ACC112 (cell line): ENCODE data around the gene TMED8.

Experiments
- H2AFZ ChIP-seq: fragments of 200-600 bp; sonication (generic); one replicate; pipeline ENCODE4 v1.6.0; 2017; ENCODE audit warnings: antibody characterized with exemption, low read length; ENCODE audit not compliant: unreplicated experiment
- H3K27ac ChIP-seq: fragments of 200-600 bp; sonication (generic); 2 replicates; pipeline ENCODE4 v1.5.1; 2014; ENCODE audit warnings: low read depth, mild to moderate bottlenecking, antibody characterized with exemption, low read length, moderate library complexity
- H3K27me3 ChIP-seq: fragments of 200-600 bp; sonication (generic); 2 replicates; pipeline ENCODE4 v1.6.1; 2014; ENCODE audit warnings: mild to moderate bottlenecking, antibody characterized with exemption, low read length, moderate library complexity, mixed read lengths; ENCODE audit not compliant: insufficient read depth
- H3K36me3 ChIP-seq: fragments of 200-600 bp; sonication (generic); 2 replicates; pipeline ENCODE4 v1.6.1; 2016; ENCODE audit warnings: mild to moderate bottlenecking, antibody characterized with exemption, low read length, moderate library complexity, mixed read lengths; ENCODE audit not compliant: insufficient read depth
- H3K4me1 ChIP-seq: fragments of 200-600 bp; sonication (generic); one replicate; pipeline ENCODE4 v1.6.1; 2016; ENCODE audit warnings: low read length, mixed read lengths; ENCODE audit not compliant: insufficient read depth, unreplicated experiment, control insufficient read depth
- H3K4me3 ChIP-seq: fragments of 200-600 bp; sonication (generic); 2 replicates; pipeline ENCODE4 v1.5.1; 2014; ENCODE audit warnings: mild to moderate bottlenecking, low read depth, low read length
- H3K79me2 ChIP-seq: fragments of 200-600 bp; sonication (generic); one replicate; pipeline ENCODE4 v1.6.0; 2016; ENCODE audit warnings: low read length; ENCODE audit not compliant: control insufficient read depth, unreplicated experiment, insufficient read depth

TMED8 gene

GRCh38 chr14:77406718-77407117, 29.8 kb upstream of the TMED8 start:
- H2AFZ ChIP-seq, result no peak overlapping the region
- H3K27ac ChIP-seq, result no peak overlapping the region
- no peak overlapping the region for H3K4me3 ChIP-seq
- no peaks in the 10 kb centered on the region for H3K4me1 ChIP-seq
- no peaks in the 10 kb centered on the region for H3K36me3 ChIP-seq
- no peaks in the 10 kb centered on the region for H3K27me3 ChIP-seq
- no peaks in the 10 kb centered on the region for H3K79me2 ChIP-seq

- no peaks in the 10 kb centered on the region for H3K27me3 ChIP-seq
- no peak overlapping the region for H3K4me3 ChIP-seq
- no peaks in the 10 kb centered on the region for H3K4me1 ChIP-seq
- H2AFZ ChIP-seq, result no peak overlapping the region
- H3K27ac ChIP-seq, result no peak overlapping the region
- H3K79me2 ChIP-seq, result no peaks in the 10 kb centered on the region
- no peaks in the 10 kb centered on the region for H3K36me3 ChIP-seq
Measured at GRCh38 chr14:77406086-77406485, 29.2 kb upstream of the TMED8 start.

GRCh38 chr14:77403768-77404167, 26.9 kb upstream of the TMED8 start:
- no peak overlapping the region for H3K27ac ChIP-seq

DNA sequence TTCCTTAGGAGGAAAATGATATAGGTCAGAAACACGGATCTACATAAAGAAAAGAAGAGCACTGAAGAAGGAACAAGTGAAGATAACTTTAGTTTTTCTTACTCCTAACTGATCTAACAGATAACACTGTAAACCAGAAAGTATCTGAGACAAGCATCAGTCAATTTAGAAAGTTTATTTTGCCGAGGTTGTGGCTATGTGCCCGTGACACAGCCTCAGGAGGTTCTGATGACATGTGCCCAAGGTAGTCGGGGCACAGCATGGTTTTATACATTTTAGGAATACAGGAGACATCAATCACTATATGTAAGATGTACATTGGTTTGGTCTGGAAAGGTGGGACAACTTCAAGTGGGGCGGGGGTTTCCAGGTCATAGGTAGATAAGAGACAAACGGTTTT, 23.3 kb upstream of the TMED8 start:
- no peaks in the 10 kb centered on the region for H3K36me3 ChIP-seq

More at GRCh38 chr14:77403768-77404167, 26.9 kb upstream of the TMED8 start:
- no peak overlapping the region for H3K4me3 ChIP-seq
- H3K4me1 ChIP-seq, result no peaks in the 10 kb centered on the region
- H3K27me3 ChIP-seq, result no peaks in the 10 kb centered on the region
- H3K36me3 ChIP-seq, result no peaks in the 10 kb centered on the region
- H2AFZ ChIP-seq, result no peak overlapping the region
- H3K79me2 ChIP-seq, result no peaks in the 10 kb centered on the region

DNA sequence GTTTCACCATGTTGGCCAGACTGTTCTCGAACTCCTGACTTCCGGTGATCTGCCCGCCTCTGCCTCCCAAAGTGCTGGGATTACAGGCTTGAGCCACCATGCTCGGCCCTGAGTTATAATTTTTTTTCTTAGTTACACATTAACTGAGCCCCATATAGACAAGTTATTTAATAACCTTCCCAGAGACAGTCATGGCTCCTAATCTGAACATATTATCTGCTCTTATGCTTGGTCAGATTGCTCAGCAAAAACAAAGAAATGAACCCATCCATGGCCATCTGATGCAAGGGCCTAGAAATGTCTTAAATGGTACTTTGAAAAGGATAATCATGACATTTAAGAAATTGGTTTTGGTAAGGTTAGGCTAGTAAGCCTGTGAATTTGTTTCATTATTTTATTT, 13.3 kb upstream of the TMED8 start:
- Histone ChIP-seq H2AFZ (no peak overlapping the region), H3K79me2 (no peaks in the 10 kb centered on the region), H3K36me3 (no peaks in the 10 kb centered on the region), H3K4me3 (no peak overlapping the region), H3K27ac (no peak overlapping the region), H3K4me1 (no peaks in the 10 kb centered on the region), H3K27me3 (no peaks in the 10 kb centered on the region)

More for the DNA sequence above, 23.3 kb upstream of the TMED8 start:
- H2AFZ ChIP-seq, result no peak overlapping the region
- no peak overlapping the region for H3K4me3 ChIP-seq
- H3K79me2 ChIP-seq, result no peaks in the 10 kb centered on the region
- H3K4me1 ChIP-seq, result no peaks in the 10 kb centered on the region
- no peaks in the 10 kb centered on the region for H3K27me3 ChIP-seq
- no peak overlapping the region for H3K27ac ChIP-seq

DNA sequence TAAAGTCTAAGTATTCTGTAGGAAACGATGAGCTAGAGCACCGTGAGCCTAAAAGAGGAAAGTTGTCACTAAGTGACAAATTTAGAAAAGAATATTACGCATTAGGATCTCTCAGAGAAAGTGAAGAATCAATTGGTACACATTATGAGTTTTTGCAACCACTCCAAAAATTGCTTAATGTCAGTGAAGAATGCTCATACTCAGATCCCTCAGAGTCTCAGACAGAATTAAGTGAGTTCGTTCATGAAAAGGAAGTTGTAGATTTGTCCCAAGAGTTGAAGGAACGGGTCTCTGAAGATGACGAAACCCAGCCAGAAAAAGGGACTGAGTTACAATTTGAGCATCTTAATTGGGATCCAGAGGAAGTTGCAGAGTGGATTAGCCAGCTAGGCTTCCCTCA, 1.8 kb upstream of the TMED8 start:
- Histone ChIP-seq H2AFZ (no peak overlapping the region), H3K36me3 (no peaks in the 10 kb centered on the region), H3K4me1 (peaks cover 10% of the 10 kb centered on the region), H3K27ac (no peak overlapping the region), H3K27me3 (no peaks in the 10 kb centered on the region), H3K79me2 (peaks cover 26% of the 10 kb centered on the region), H3K4me3 (no peak overlapping the region)

GRCh38 chr14:77377502-77377844, 579 bp upstream of the TMED8 start:
- Histone ChIP-seq H3K27ac (peak overlapping the region; percentile 70; the same call in 1 of the 2 replicates), H3K27me3 (no peaks in the 10 kb centered on the region), H2AFZ (peak overlapping the region; percentile 98), H3K4me3 (peak overlapping the region; percentile 96), H3K79me2 (peaks cover 26% of the 10 kb centered on the region), H3K4me1 (peaks cover 19% of the 10 kb centered on the region), H3K36me3 (no peaks in the 10 kb centered on the region)

DNA sequence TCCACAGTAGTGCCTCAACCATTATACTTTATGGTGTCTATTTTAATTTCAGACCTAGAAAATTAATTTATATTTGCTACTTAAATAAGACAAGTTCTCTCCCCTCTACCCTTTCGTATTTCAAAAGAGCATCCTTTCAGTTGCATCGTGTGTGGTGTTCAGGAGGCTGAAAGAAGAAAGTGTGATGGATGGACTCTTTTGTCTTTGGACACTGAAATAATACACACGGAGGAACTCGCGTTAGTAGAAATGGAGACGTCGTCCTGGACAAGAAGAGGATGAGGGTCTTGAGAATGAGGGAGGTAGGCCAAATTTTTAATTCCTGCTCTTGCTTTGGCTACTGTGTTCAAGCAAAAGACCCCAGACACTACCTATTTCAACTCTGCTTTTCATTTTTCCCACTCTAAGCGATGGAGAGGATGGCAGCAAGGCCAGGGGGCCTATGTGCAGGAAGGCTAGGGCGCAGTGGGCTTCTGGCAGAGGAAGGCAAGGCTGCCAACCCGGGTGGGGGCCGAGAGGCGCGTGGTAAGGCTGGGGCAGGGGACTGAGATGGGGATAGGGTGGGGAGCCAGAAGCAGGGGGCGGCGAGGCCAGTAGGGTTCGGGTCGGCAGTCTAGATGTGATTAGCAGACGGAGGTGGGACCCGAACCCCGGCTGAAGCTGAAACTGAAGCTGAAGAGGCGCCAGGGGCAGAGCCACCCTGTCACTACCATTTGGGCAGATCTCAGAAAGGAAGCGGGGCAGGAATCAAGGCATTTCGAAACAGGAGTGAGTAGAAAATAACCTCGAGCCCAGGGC, 722 bp downstream of the TMED8 start:
- peaks cover 22% of the 10 kb centered on the region for H3K4me1 ChIP-seq
- H3K36me3 ChIP-seq, result no peaks in the 10 kb centered on the region
- peak overlapping the region; percentile 70 for H3K27ac ChIP-seq
- H3K27me3 ChIP-seq, result no peaks in the 10 kb centered on the region
- peak overlapping the region; percentile 92 for H2AFZ ChIP-seq
- peak overlapping the region; percentile 96 for H3K4me3 ChIP-seq
- peaks cover 31% of the 10 kb centered on the region for H3K79me2 ChIP-seq

GRCh38 chr14:77375164-77375950, 1.5 kb downstream of the TMED8 start:
- no peak overlapping the region for H3K27ac ChIP-seq
- peaks cover 31% of the 10 kb centered on the region for H3K79me2 ChIP-seq
- H2AFZ ChIP-seq, result no peak overlapping the region
- no peaks in the 10 kb centered on the region for H3K27me3 ChIP-seq
- peak overlapping the region; percentile 96 for H3K4me3 ChIP-seq
- H3K4me1 ChIP-seq, result peaks cover 22% of the 10 kb centered on the region
- no peaks in the 10 kb centered on the region for H3K36me3 ChIP-seq

DNA sequence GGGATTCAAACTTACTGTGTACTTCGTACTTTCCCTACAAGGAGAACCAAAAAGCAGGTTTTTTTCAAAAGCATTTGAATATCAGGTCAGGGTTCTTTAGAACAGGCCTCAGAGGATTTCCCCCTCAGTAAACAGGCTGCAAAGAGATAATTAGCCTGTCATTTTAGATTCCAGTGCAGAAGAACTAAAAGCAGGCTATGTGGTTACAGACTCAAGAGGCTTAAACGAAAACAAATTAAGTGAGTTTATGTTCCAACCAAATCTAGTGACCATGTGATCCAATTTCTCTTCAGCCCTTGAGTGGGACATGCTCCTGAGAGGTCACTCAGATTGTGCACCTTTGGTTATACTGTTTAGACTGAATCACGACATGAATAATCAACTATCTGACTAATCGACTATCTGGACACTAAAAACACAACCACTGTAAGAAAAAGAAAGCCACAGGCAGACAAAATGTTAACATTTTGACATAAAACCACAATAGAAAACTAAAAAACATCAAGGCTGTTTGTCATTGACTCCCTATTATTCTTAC, 4.5 kb downstream of the TMED8 start:
- Histone ChIP-seq H3K79me2 (peaks cover 31% of the 10 kb centered on the region), H3K27ac (no peak overlapping the region), H3K4me1 (peaks cover 22% of the 10 kb centered on the region), H3K4me3 (peak overlapping the region; percentile 9; the same call in 1 of the 2 replicates), H3K27me3 (no peaks in the 10 kb centered on the region), H3K36me3 (no peaks in the 10 kb centered on the region), H2AFZ (no peak overlapping the region)
